CD14-positive monocyte (primary cell): ENCODE results near the gene FGB. TPM values are rescaled to one million over a fixed set of nuclear protein-coding genes. Genes with fewer than 3 reads are reported as not detected.

ENCODE experiments used
- DNase-seq, 3 donors: peaks; one replicate each; pipeline ENCODE4 v3.0.0-alpha.2; 2011 to 2022
- H2AFZ ChIP-seq: 2 replicates; pipeline ENCODE4 v1.6.0; 2012; ENCODE audit warnings: mild to moderate bottlenecking, low read depth, low read length, inconsistent platforms; ENCODE audit not compliant: insufficient read depth, poor library complexity, severe bottlenecking
- H3K27ac ChIP-seq, 2 donors: 1 replicate in 1 of 2; 2 replicates in 1 of 2; pipeline ENCODE4 v1.5.1; 2012 to 2013; ENCODE audit warnings: low read length in 2 of 2, control low read depth in 1 of 2, inconsistent platforms in 1 of 2, low read depth in 1 of 2, mild to moderate bottlenecking in 1 of 2
- H3K27me3 ChIP-seq, 2 donors: one replicate each; pipeline versions ENCODE4 v1.6.0 to v1.6.1; 2011 to 2013; ENCODE audit warnings: low read length in 2 of 2; ENCODE audit not compliant: control insufficient read depth in 2 of 2, insufficient read depth in 2 of 2
- H3K36me3 ChIP-seq, 2 donors: replicated peaks in 1 of 2; 1 replicate in 1 of 2; 2 replicates in 1 of 2; pipeline versions ENCODE4 v1.5.1 to v1.6.1; 2012 to 2013; ENCODE audit warnings: low read length in 2 of 2, control low read depth in 1 of 2, inconsistent platforms in 1 of 2, mild to moderate bottlenecking in 1 of 2; ENCODE audit not compliant: insufficient read depth in 2 of 2, control insufficient read depth in 1 of 2
- H3K4me1 ChIP-seq, 2 donors: 1 replicate in 1 of 2; 2 replicates in 1 of 2; pipeline versions ENCODE4 v1.5.1 to v1.6.1; 2012 to 2013; ENCODE audit warnings: low read length in 2 of 2, control low read depth in 1 of 2, inconsistent platforms in 1 of 2, mild to moderate bottlenecking in 1 of 2, moderate library complexity in 1 of 2; ENCODE audit not compliant: insufficient read depth in 2 of 2, control insufficient read depth in 1 of 2
- H3K4me2 ChIP-seq: replicated peaks from 2 replicates; pipeline ENCODE3; 2012; ENCODE audit warnings: low read length, moderate library complexity, mild to moderate bottlenecking; ENCODE audit not compliant: poor library complexity, severe bottlenecking; ENCODE audit errors: extremely low read depth
- H3K4me3 ChIP-seq, 3 experiments: fragments of 200-600 bp in 1 of 3; sonication (generic) in 1 of 3; replicated peaks in 1 of 3; 1 replicate in 2 of 3; 2 replicates in 1 of 3; pipeline ENCODE4 v1.5.1; 2011 to 2013; ENCODE audit warnings: low read length in 3 of 3, mild to moderate bottlenecking in 3 of 3, control low read depth in 2 of 3, low read depth in 2 of 3, inconsistent platforms in 1 of 3, moderate library complexity in 1 of 3
- H3K79me2 ChIP-seq: 2 replicates; pipeline ENCODE4 v1.6.0; 2012; ENCODE audit warnings: mild to moderate bottlenecking, control low read depth, inconsistent platforms, low read length, moderate library complexity; ENCODE audit not compliant: insufficient read depth
- H3K9ac ChIP-seq: 2 replicates; pipeline ENCODE4 v1.6.0; 2017; ENCODE audit warnings: low read length, mild to moderate bottlenecking; ENCODE audit not compliant: insufficient read depth, poor library complexity, severe bottlenecking
- H3K9me3 ChIP-seq, 2 donors: replicated peaks in 1 of 2; 1 replicate in 1 of 2; 2 replicates in 1 of 2; pipeline versions ENCODE4 v1.5.1 to v1.6.1; 2012 to 2013; ENCODE audit warnings: low read length in 2 of 2, control low read depth in 1 of 2; ENCODE audit not compliant: control insufficient read depth in 1 of 2, insufficient read depth in 1 of 2
- H4K20me1 ChIP-seq: 2 replicates; pipeline ENCODE4 v1.6.0; 2012; ENCODE audit warnings: mild to moderate bottlenecking, low read length, control low read depth, moderate library complexity; ENCODE audit not compliant: insufficient read depth
- H3K27ac Mint-ChIP-seq, 7 donors: one replicate each; pipeline ENCODE4 v1.8.0; 2020; ENCODE audit warnings: mild to moderate bottlenecking in 7 of 7, mixed read lengths in 7 of 7, moderate library complexity in 6 of 7, inconsistent platforms in 2 of 7
- H3K27me3 Mint-ChIP-seq, 3 donors: one replicate each; pipeline ENCODE4 v1.8.0; 2021 to 2022; ENCODE audit warnings: low read depth in 3 of 3, mild to moderate bottlenecking in 3 of 3, mixed read lengths in 3 of 3, moderate library complexity in 3 of 3, inconsistent platforms in 1 of 3
- H3K36me3 Mint-ChIP-seq, 2 donors: one replicate each; pipeline ENCODE4 v1.8.0; 2020; ENCODE audit warnings: mixed read lengths in 2 of 2, inconsistent platforms in 1 of 2, mild to moderate bottlenecking in 1 of 2
- H3K4me1 Mint-ChIP-seq: one replicate; pipeline ENCODE4 v1.8.0; 2020; ENCODE audit warnings: mild to moderate bottlenecking, mixed read lengths
- H3K4me3 Mint-ChIP-seq, 2 donors: one replicate each; pipeline ENCODE4 v1.8.0; 2020; ENCODE audit warnings: mild to moderate bottlenecking in 2 of 2, mixed read lengths in 2 of 2, moderate library complexity in 1 of 2
- H3K9me3 Mint-ChIP-seq, 7 donors: one replicate each; pipeline ENCODE4 v1.8.0; 2020 to 2022; ENCODE audit warnings: mixed read lengths in 7 of 7, mild to moderate bottlenecking in 6 of 7, moderate library complexity in 6 of 7, inconsistent platforms in 2 of 7
- CTCF ChIP-seq: fragments of 200-600 bp; IDR thresholded peaks from one replicate; pipeline ENCODE4 v1.8.0; 2022; ENCODE audit warnings: antibody characterized with exemption, mild to moderate bottlenecking
- WGBS: methylation state at CpG from one replicate; pipeline ENCODE4 v1.1.5; 2013; ENCODE audit warnings: missing lambda C conversion rate; ENCODE audit not compliant: insufficient coverage; 5-methylcytosine and 5-hydroxymethylcytosine counted together
- intact Hi-C, 2 donors: fragments of 100-400 bp; cut with micrococcal nuclease; formaldehyde crosslinking; loops; one replicate each; pipeline versions ENCODE4 v1.15.0 to v1.15.1; 2023
- polyA plus RNA-seq, 3 donors: library from polyadenylated mRNA; depleted of rRNA in 1 of 3; unstranded in 2 of 3; stranded (reverse) in 1 of 3; fragments of 300-500 nt in 2 of 3; fragments of >200 nt in 1 of 3; fragmentation: Illumina TruSeq in 2 of 3; gene quantifications; 1 replicate in 2 of 3; 2 replicates in 1 of 3; pipeline ENCODE4 v1.2.3, GENCODE V29; 2012 to 2021

FGB gene
- polyA plus RNA-seq, 3 donors = not detected

GRCh38 chr4:154574311-154574710, 11.5 kb downstream of the FGB start:
- no peaks in the 10 kb centered on the region for H3K79me2 ChIP-seq
- no peak for DNase-seq
- H3K4me1 ChIP-seq = no peaks in the 10 kb centered on the region
- Mint-ChIP-seq H3K27ac (no peak overlapping the region), H3K27me3 (peaks cover 0 to 1% (median 0%) of the 10 kb centered on the region in 3 donors), H3K9me3 (peaks cover 0 to 2% (median 0%) of the 10 kb centered on the region in 7 donors), H3K4me3 (no peak overlapping the region), H3K4me1 (no peaks in the 10 kb centered on the region), H3K36me3 (no peaks in the 10 kb centered on the region)
- no peaks in the 10 kb centered on the region for H3K36me3 ChIP-seq
- H2AFZ ChIP-seq = no peak overlapping the region
- 100% methylated on average over 1 of the region's 3 CpGs for WGBS
- no peak overlapping the region for H3K4me2 ChIP-seq
- intact Hi-C loops = no loop called here
- no peaks in the 10 kb centered on the region for H3K9me3 ChIP-seq
- H3K4me3 ChIP-seq = no peak overlapping the region
- no peak overlapping the region for H3K27ac ChIP-seq
- no peaks in the 10 kb centered on the region for H3K27me3 ChIP-seq
- no peaks in the 10 kb centered on the region for H4K20me1 ChIP-seq
- no peak for TF ChIP-seq CTCF
- H3K9ac ChIP-seq = no peak overlapping the region

- no peak overlapping the region for H3K4me3 Mint-ChIP-seq
- no peaks in the 10 kb centered on the region for H3K4me1 ChIP-seq
- no peak overlapping the region for H3K4me2 ChIP-seq
- no peaks in the 10 kb centered on the region for H3K27me3 ChIP-seq
- intact Hi-C loops = no loop called here
- no peak for TF ChIP-seq CTCF
- no peaks in the 10 kb centered on the region for H3K9me3 Mint-ChIP-seq
- H3K9ac ChIP-seq = no peak overlapping the region
- H3K4me3 ChIP-seq = no peak overlapping the region
- no peaks in the 10 kb centered on the region for H3K36me3 ChIP-seq
- no peaks in the 10 kb centered on the region for H3K79me2 ChIP-seq
- H2AFZ ChIP-seq = no peak overlapping the region
- no CpG with 5 or more reads among the region's 2 CpGs for WGBS
- H3K27ac ChIP-seq = no peak overlapping the region
- no peak overlapping the region for H3K27ac Mint-ChIP-seq
- no peaks in the 10 kb centered on the region for H4K20me1 ChIP-seq
- H3K4me1 Mint-ChIP-seq = no peaks in the 10 kb centered on the region
- no peaks in the 10 kb centered on the region for H3K9me3 ChIP-seq
- no peak for DNase-seq
- no peaks in the 10 kb centered on the region for H3K36me3 Mint-ChIP-seq
- H3K27me3 Mint-ChIP-seq = peaks cover 0 to 4% (median 2%) of the 10 kb centered on the region in 3 donors
Observed at GRCh38 chr4:154577324-154577723, 14.5 kb downstream of the FGB start.
